ENCODE data around the gene PER2.

The PER2 gene

GRCh38 chr2:238237431-238238135 is 50.8 kb downstream of the PER2 start:
- Histone ChIP-seq H3K27me3 (ENCODE audit: control insufficient read depth, low read length) (peaks cover 45% of the 10 kb centered on the region), H3K4me3 (ENCODE audit: low read length) (no peak overlapping the region), H3K27ac (ENCODE audit: low read depth, low read length) (no peak overlapping the region), H4K20me1 (ENCODE audit: control insufficient read depth, insufficient read depth, low read depth, low read length) (0 out of 2 replicates have a peak, but pooled peaks cover 3% of the 10 kb centered on the region), H3F3A (ENCODE audit: control insufficient read depth, insufficient read depth) (peaks cover 11% of the 10 kb centered on the region; the same call in 1 of the 2 replicates), H3K79me2 (ENCODE audit: control insufficient read depth, low read length) (no peaks in the 10 kb centered on the region), H3K9me2 (replicated peaks; ENCODE audit: control insufficient read depth, low read length) (no peaks in the 10 kb centered on the region), H3K9me3 (ENCODE audit: control insufficient read depth, insufficient read depth, low read length) (no peaks in the 10 kb centered on the region; the same call in 1 of the 2 replicates), H3K4me1 (ENCODE audit: control insufficient read depth, low read length) (peaks cover 13% of the 10 kb centered on the region), H3K4me2 (ENCODE audit: low read length) (no peak overlapping the region), H3K36me3 (ENCODE audit: control insufficient read depth, low read length) (no peaks in the 10 kb centered on the region)
- no peak for TF ChIP-seq CTCF (IDR thresholded peaks at IDR 0.05; ENCODE audit: low read depth, low read length, poor library complexity, severe bottlenecking)
- no peak for TF ChIP-seq EZH2phosphoT487 (IDR thresholded peaks at IDR 0.05; ENCODE audit: borderline replicate concordance, low read length)

GRCh38 chr2:238236571-238236970 is 51.8 kb downstream of the PER2 start:
- H4K20me1 ChIP-seq (ENCODE audit: control insufficient read depth, insufficient read depth, low read depth, low read length), result 0 out of 2 replicates have a peak, but pooled peaks cover 3% of the 10 kb centered on the region
- TF ChIP-seq CTCF (IDR thresholded peaks at IDR 0.05; ENCODE audit: low read depth, low read length, poor library complexity, severe bottlenecking) (no peak), EZH2phosphoT487 (IDR thresholded peaks at IDR 0.05; ENCODE audit: borderline replicate concordance, low read length) (no peak)
- peaks cover 48% of the 10 kb centered on the region for H3K27me3 ChIP-seq (ENCODE audit: control insufficient read depth, low read length)
- H3K9me3 ChIP-seq (ENCODE audit: control insufficient read depth, insufficient read depth, low read length), result no peaks in the 10 kb centered on the region; the same call in 1 of the 2 replicates
- H3K27ac ChIP-seq (ENCODE audit: low read depth, low read length), result no peak overlapping the region
- H3K4me3 ChIP-seq (ENCODE audit: low read length), result no peak overlapping the region
- H3F3A ChIP-seq (ENCODE audit: control insufficient read depth, insufficient read depth), result 0 out of 2 replicates have a peak, but pooled peaks cover 5% of the 10 kb centered on the region
- peaks cover 13% of the 10 kb centered on the region for H3K4me1 ChIP-seq (ENCODE audit: control insufficient read depth, low read length)
- H3K9me2 ChIP-seq (replicated peaks; ENCODE audit: control insufficient read depth, low read length), result no peaks in the 10 kb centered on the region
- no peaks in the 10 kb centered on the region for H3K79me2 ChIP-seq (ENCODE audit: control insufficient read depth, low read length)
- no peaks in the 10 kb centered on the region for H3K36me3 ChIP-seq (ENCODE audit: control insufficient read depth, low read length)
- H3K4me2 ChIP-seq (ENCODE audit: low read length), result no peak overlapping the region

- no peak overlapping the region for H3K27ac ChIP-seq (ENCODE audit: low read depth, low read length)
- 0 out of 2 replicates have a peak, but pooled peaks cover 5% of the 10 kb centered on the region for H3F3A ChIP-seq (ENCODE audit: control insufficient read depth, insufficient read depth)
- no peaks in the 10 kb centered on the region for H3K79me2 ChIP-seq (ENCODE audit: control insufficient read depth, low read length)
- H4K20me1 ChIP-seq (ENCODE audit: control insufficient read depth, insufficient read depth, low read depth, low read length), result 0 out of 2 replicates have a peak, but pooled peaks cover 3% of the 10 kb centered on the region
- no peaks in the 10 kb centered on the region for H3K9me2 ChIP-seq (replicated peaks; ENCODE audit: control insufficient read depth, low read length)
- H3K4me3 ChIP-seq (ENCODE audit: low read length), result no peak overlapping the region
- peaks cover 17% of the 10 kb centered on the region for H3K4me1 ChIP-seq (ENCODE audit: control insufficient read depth, low read length)
- TF ChIP-seq EZH2phosphoT487 (IDR thresholded peaks at IDR 0.05; ENCODE audit: borderline replicate concordance, low read length), result no peak
- no peaks in the 10 kb centered on the region for H3K36me3 ChIP-seq (ENCODE audit: control insufficient read depth, low read length)
- H3K9me3 ChIP-seq (ENCODE audit: control insufficient read depth, insufficient read depth, low read length), result no peaks in the 10 kb centered on the region; the same call in 1 of the 2 replicates
- no peak overlapping the region for H3K4me2 ChIP-seq (ENCODE audit: low read length)
- H3K27me3 ChIP-seq (ENCODE audit: control insufficient read depth, low read length), result peaks cover 54% of the 10 kb centered on the region
Measured at GRCh38 chr2:238235856-238236255, 52.6 kb downstream of the PER2 start.

- H4K20me1 ChIP-seq (ENCODE audit: control insufficient read depth, insufficient read depth, low read depth, low read length), result 0 out of 2 replicates have a peak, but pooled peaks cover 3% of the 10 kb centered on the region
- H3K9me2 ChIP-seq (replicated peaks; ENCODE audit: control insufficient read depth, low read length), result no peaks in the 10 kb centered on the region
- no peaks in the 10 kb centered on the region for H3K79me2 ChIP-seq (ENCODE audit: control insufficient read depth, low read length)
- H3K36me3 ChIP-seq (ENCODE audit: control insufficient read depth, low read length), result no peaks in the 10 kb centered on the region
- TF ChIP-seq EZH2phosphoT487 (IDR thresholded peaks at IDR 0.05; ENCODE audit: borderline replicate concordance, low read length), result no peak
- no peak for TF ChIP-seq CTCF (IDR thresholded peaks at IDR 0.05; ENCODE audit: low read depth, low read length, poor library complexity, severe bottlenecking)
- H3F3A ChIP-seq (ENCODE audit: control insufficient read depth, insufficient read depth), result 0 out of 2 replicates have a peak, but pooled peaks cover 5% of the 10 kb centered on the region
- no peak overlapping the region for H3K27ac ChIP-seq (ENCODE audit: low read depth, low read length)
- no peak overlapping the region for H3K4me3 ChIP-seq (ENCODE audit: low read length)
- H3K4me1 ChIP-seq (ENCODE audit: control insufficient read depth, low read length), result peaks cover 15% of the 10 kb centered on the region
- H3K4me2 ChIP-seq (ENCODE audit: low read length), result no peak overlapping the region
- H3K27me3 ChIP-seq (ENCODE audit: control insufficient read depth, low read length), result peaks cover 59% of the 10 kb centered on the region
- no peaks in the 10 kb centered on the region; the same call in 1 of the 2 replicates for H3K9me3 ChIP-seq (ENCODE audit: control insufficient read depth, insufficient read depth, low read length)
Measured at GRCh38 chr2:238235331-238235732, 53.1 kb downstream of the PER2 start.
